Fibroblast of skin of back (primary cell): ENCODE measurements around the gene CDH4.
A peak's percentile ranks its signal among the peaks of the same experiment; 100 is the strongest.
"Not testable (repeated sequence)": the region's sequence is repeated elsewhere in the genome, so short reads cannot be mapped to it uniquely, and the experiment has no call there.

Experiments used
- DNase-seq: peaks from one replicate; pipeline ENCODE4 v3.0.0-alpha.2; 2013

The CDH4 gene

GRCh38 chr20:61422636-61423425 lies 170.8 kb downstream of the CDH4 start:
- DNase-seq, result no peak

- DNase-seq, result no peak
Observed at GRCh38 chr20:61424011-61424627, 172.1 kb downstream of the CDH4 start.

- peak; percentile 55 for DNase-seq
Observed at GRCh38 chr20:61424628-61425420, 172.8 kb downstream of the CDH4 start.

GRCh38 chr20:61425541-61425991 lies 173.5 kb downstream of the CDH4 start:
- not testable (repeated sequence) for DNase-seq

- DNase-seq, result no peak
Observed at GRCh38 chr20:61426352-61426751, 174.3 kb downstream of the CDH4 start.

- DNase-seq, result no peak
Observed at GRCh38 chr20:61429458-61430227, 177.6 kb downstream of the CDH4 start.

GRCh38 chr20:61430228-61430624 lies 178.2 kb downstream of the CDH4 start:
- no peak for DNase-seq

- DNase-seq, result no peak
Observed at GRCh38 chr20:61433176-61433575, 181.1 kb downstream of the CDH4 start.

- DNase-seq, result no peak
Observed at GRCh38 chr20:61433816-61434215, 181.8 kb downstream of the CDH4 start.

- peak; percentile 13 for DNase-seq
Observed at GRCh38 chr20:61434341-61434781, 182.3 kb downstream of the CDH4 start.

GRCh38 chr20:61435184-61435822 lies 183.2 kb downstream of the CDH4 start:
- DNase-seq, result no peak

GRCh38 chr20:61435823-61436220 lies 183.8 kb downstream of the CDH4 start:
- no peak for DNase-seq

- peak; percentile 95 for DNase-seq
Observed at GRCh38 chr20:61436283-61436666, 184.2 kb downstream of the CDH4 start.

- peak; percentile 92 for DNase-seq
Observed at GRCh38 chr20:61436667-61437279, 184.7 kb downstream of the CDH4 start.

GRCh38 chr20:61437280-61438206 lies 185.5 kb downstream of the CDH4 start:
- peak; percentile 94 for DNase-seq

GRCh38 chr20:61438285-61438684 lies 186.2 kb downstream of the CDH4 start:
- no peak for DNase-seq

- DNase-seq, result peak; percentile 12
Observed at GRCh38 chr20:61439251-61439650, 187.2 kb downstream of the CDH4 start.

GRCh38 chr20:61440548-61441055 lies 188.5 kb downstream of the CDH4 start:
- no peak for DNase-seq

- DNase-seq, result no peak
Observed at GRCh38 chr20:61441537-61441936, 189.5 kb downstream of the CDH4 start.

- peak; percentile 61 for DNase-seq
Observed at GRCh38 chr20:61442075-61442670, 190.1 kb downstream of the CDH4 start.
